Measurements from ENCODE around the gene IL11. TPM values are rescaled to one million over a fixed set of nuclear protein-coding genes. Genes with fewer than 3 reads are reported as not detected.

IL11 gene
- total and polyA plus RNA-seq, 2 of the 13 experiments (the other 11 are each of a cell fraction or from before 2014, with no cell fraction given) = 2.5 to 2.9 TPM

GRCh38 chr19:55400281-55401087 lies 30.2 kb upstream of the IL11 start (continued):
- TF ChIP-seq MLXIP (CRISPR knock-in tag; IDR thresholded peaks at IDR 0.05; ENCODE audit: borderline replicate concordance) (no peak), ZNF33B (CRISPR knock-in tag; IDR thresholded peaks at IDR 0.05) (no peak), MEIS1 (CRISPR knock-in tag; IDR thresholded peaks at IDR 0.05; ENCODE audit: borderline replicate concordance) (no peak), NR2F1 (CRISPR knock-in tag; IDR thresholded peaks at IDR 0.05) (no peak)
- TF ChIP-seq, protein P1, sequence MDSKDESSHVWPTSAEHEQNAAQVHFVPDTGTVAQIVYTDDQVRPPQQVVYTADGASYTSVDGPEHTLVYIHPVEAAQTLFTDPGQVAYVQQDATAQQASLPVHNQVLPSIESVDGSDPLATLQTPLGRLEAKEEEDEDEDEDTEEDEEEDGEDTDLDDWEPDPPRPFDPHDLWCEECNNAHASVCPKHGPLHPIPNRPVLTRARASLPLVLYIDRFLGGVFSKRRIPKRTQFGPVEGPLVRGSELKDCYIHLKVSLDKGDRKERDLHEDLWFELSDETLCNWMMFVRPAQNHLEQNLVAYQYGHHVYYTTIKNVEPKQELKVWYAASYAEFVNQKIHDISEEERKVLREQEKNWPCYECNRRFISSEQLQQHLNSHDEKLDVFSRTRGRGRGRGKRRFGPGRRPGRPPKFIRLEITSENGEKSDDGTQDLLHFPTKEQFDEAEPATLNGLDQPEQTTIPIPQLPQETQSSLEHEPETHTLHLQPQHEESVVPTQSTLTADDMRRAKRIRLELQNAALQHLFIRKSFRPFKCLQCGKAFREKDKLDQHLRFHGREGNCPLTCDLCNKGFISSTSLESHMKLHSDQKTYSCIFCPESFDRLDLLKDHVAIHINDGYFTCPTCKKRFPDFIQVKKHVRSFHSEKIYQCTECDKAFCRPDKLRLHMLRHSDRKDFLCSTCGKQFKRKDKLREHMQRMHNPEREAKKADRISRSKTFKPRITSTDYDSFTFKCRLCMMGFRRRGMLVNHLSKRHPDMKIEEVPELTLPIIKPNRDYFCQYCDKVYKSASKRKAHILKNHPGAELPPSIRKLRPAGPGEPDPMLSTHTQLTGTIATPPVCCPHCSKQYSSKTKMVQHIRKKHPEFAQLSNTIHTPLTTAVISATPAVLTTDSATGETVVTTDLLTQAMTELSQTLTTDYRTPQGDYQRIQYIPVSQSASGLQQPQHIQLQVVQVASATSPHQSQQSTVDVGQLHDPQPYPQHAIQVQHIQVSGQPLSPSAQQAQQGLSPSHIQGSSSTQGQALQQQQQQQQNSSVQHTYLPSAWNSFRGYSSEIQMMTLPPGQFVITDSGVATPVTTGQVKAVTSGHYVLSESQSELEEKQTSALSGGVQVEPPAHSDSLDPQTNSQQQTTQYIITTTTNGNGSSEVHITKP (CRISPR knock-in tag; IDR thresholded peaks at IDR 0.05; ENCODE audit: low read depth) = no peak
